Mucosa of rectum (tissue), 2 donors: ENCODE measurements around the gene SIK3.
A peak's percentile ranks its signal among the peaks of the same experiment; 100 is the strongest.

Source experiments
- H3K27ac ChIP-seq, 2 donors: one replicate each; pipeline ENCODE4 v1.7.0; 2013; ENCODE audit warnings: inconsistent platforms in 2 of 2, low read depth in 2 of 2, low read length in 2 of 2
- H3K27me3 ChIP-seq, 2 donors: one replicate each; pipeline ENCODE4 v1.7.0; 2013; ENCODE audit warnings: low read length in 2 of 2; ENCODE audit not compliant: control insufficient read depth in 2 of 2, insufficient read depth in 2 of 2
- H3K36me3 ChIP-seq, 2 donors: one replicate each; pipeline ENCODE4 v1.7.0; 2013; ENCODE audit warnings: low read length in 2 of 2; ENCODE audit not compliant: control insufficient read depth in 2 of 2, insufficient read depth in 2 of 2
- H3K4me1 ChIP-seq, 2 donors: one replicate each; pipeline ENCODE4 v1.7.0; 2013; ENCODE audit warnings: low read length in 2 of 2, mild to moderate bottlenecking in 1 of 2; ENCODE audit not compliant: control insufficient read depth in 2 of 2, insufficient read depth in 2 of 2
- H3K4me3 ChIP-seq, 2 donors: one replicate each; pipeline ENCODE4 v1.7.0; 2013; ENCODE audit warnings: low read length in 2 of 2
- H3K9ac ChIP-seq, 2 donors: one replicate each; pipeline ENCODE4 v1.7.0; 2013; ENCODE audit warnings: low read length in 2 of 2, low read depth in 1 of 2, mild to moderate bottlenecking in 1 of 2
- H3K9me3 ChIP-seq, 2 donors: one replicate each; pipeline ENCODE4 v1.7.0; 2013; ENCODE audit warnings: low read length in 2 of 2; ENCODE audit not compliant: control insufficient read depth in 2 of 2
- donor health status: healthy.
- donor health status: Normal muscosa, but diverticular disease.

The SIK3 gene

DNA sequence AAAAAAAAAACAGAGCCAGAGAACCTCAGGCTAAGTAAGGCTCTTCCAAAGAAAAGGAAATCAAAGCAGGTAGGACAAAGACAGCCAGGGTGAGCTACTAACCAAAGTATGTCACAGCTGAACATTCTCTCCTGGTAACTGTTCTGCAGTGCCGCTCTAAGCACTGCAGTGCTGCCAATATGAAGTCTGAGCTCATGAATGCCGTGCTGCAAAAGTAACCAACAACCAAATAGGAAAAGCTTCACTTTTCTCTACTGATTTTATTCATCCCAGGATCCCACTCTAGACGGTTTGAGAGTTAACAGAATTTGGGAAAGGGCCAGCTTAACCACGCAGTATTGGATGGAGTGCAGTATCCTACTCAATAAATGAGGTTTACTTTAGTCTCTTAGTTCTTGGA is 3.5 kb downstream of the SIK3 start:
- Histone ChIP-seq H3K9me3 (no peaks in the 10 kb centered on the region), H3K27ac (peak overlapping the region in 1 of 2 donors; percentile 12), H3K4me3 (no peak overlapping the region), H3K36me3 (no peaks in the 10 kb centered on the region), H3K9ac (peak overlapping the region; percentile 5 to 14), H3K4me1 (peaks cover 28 to 33% of the 10 kb centered on the region in 2 donors), H3K27me3 (no peaks in the 10 kb centered on the region)

DNA sequence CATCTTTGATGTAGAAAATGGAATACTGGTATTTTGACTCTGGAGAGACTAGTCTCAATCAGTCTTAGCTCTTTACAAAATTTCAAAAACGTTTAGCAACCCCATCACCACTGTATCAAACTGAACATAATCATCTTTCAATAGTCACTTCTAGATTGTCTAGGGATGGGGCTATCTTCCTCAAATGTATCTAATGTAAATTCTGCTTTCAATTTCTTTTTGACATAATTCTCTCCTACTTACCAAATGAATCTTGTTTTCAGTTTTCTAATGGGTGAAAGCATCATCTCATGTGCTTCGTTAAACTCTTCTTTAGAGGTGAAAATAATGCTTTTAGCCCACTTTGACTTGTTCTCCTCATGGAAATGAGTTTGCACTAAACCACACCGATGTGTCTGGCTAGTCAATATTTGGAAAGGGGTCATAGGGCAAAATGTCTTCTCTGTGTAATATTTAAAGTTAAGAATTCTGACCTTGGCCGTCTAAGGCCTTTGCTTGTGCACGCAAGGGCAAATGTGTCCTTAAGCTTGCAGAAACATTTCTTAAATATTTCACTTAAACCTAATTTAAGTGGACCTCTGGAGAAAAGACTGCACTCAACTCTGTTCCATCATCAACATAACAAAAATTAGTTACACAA is 5.2 kb downstream of the SIK3 start:
- H3K9me3 ChIP-seq, result no peaks in the 10 kb centered on the region
- H3K9ac ChIP-seq, result no peak overlapping the region
- H3K4me1 ChIP-seq, result peaks cover 21 to 29% of the 10 kb centered on the region in 2 donors
- H3K36me3 ChIP-seq, result no peaks in the 10 kb centered on the region
- no peak overlapping the region for H3K4me3 ChIP-seq
- no peak overlapping the region for H3K27ac ChIP-seq
- H3K27me3 ChIP-seq, result no peaks in the 10 kb centered on the region

DNA sequence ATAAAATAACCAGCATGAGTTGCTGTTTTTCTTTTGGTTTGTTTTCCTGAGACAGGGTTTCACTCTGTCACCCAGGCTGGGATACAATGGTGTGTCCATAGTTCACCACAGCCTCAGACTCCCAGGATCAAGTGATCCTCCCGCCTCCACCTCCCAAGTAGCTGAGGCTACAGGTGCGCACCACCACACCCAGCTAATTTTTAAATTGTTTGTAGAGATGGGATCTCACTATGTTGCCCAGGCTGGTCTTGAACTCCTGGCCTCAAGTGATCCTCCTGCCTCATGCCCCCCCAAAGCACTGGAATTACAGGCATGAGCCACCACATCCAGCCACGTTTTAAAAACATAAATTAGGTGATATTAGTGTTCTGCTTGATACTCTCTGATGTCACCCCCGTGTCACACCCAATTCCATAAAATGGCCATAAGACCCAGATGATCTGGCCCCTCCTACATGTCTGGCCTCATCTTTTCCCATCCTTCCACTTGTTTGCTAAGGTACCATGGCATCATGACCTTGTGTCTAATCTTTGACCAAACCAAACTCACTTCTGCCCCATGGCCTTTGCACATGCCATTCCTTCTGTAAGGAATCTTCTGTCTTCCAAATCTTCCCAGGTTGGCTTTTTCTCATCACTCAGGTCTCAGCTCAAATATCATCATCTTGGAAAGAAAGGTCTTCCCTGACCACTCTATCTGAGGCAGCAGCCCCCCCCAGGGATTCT is 6.3 kb downstream of the SIK3 start:
- Histone ChIP-seq H3K4me3 (no peak overlapping the region), H3K27ac (no peak overlapping the region), H3K27me3 (no peaks in the 10 kb centered on the region), H3K9me3 (no peaks in the 10 kb centered on the region), H3K36me3 (no peaks in the 10 kb centered on the region), H3K4me1 (peaks cover 17 to 25% of the 10 kb centered on the region in 2 donors), H3K9ac (no peak overlapping the region)

DNA sequence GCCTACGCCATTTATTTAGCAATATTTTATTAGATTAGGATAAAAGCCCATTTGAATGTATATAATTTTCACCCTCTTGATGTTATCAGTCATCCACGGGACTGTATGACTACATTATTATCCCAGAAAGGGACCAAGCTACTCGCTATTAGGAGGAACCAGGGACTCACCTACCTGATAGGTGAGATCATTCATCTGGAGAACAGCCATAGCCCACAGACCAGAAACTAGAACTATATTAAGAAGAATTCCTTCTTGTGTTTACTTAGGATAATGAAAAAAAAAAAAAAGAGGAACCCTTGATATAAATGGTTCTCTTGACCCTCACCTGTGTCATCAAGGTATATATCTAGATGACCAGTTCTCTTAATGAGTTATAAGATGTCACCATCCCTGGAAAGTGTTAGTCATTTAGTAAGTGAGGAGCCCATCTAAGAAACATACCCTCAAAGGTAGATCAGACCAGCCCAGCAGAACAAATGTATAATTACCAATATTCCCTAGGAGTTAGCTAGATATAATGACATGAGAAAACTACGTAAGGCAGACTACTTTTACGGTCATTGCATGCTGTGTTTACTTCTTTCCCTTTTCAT is 8.0 kb downstream of the SIK3 start:
- Histone ChIP-seq H3K9me3 (no peaks in the 10 kb centered on the region), H3K27ac (no peak overlapping the region), H3K4me1 (peaks cover under 1 to 8% of the 10 kb centered on the region in 2 donors), H3K9ac (no peak overlapping the region), H3K4me3 (no peak overlapping the region), H3K36me3 (no peaks in the 10 kb centered on the region), H3K27me3 (no peaks in the 10 kb centered on the region)

DNA sequence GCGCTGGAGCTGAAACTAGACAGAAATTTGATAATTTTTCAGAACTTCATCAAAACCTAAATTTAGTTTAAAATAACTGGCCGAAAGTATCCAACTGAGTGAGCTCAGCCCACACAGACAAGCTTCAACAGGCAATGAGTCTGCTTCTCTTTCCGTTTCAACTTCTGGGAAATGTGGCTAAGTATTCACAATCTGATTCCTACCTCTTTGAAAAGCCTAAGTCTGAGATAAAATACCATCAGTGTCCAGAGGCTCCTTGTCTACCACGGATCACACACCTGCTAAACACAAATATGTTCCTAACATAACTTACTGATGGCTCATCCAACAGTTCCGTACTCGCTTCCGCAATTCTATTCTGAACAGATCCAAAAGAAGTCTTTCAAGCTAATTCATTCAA is 8.5 kb downstream of the SIK3 start:
- Histone ChIP-seq H3K9ac (no peak overlapping the region), H3K4me1 (peaks cover 0 to 4% of the 10 kb centered on the region in 2 donors), H3K27me3 (no peaks in the 10 kb centered on the region), H3K4me3 (no peak overlapping the region), H3K9me3 (no peaks in the 10 kb centered on the region), H3K27ac (no peak overlapping the region), H3K36me3 (peaks cover 0 to 2% of the 10 kb centered on the region in 2 donors)

DNA sequence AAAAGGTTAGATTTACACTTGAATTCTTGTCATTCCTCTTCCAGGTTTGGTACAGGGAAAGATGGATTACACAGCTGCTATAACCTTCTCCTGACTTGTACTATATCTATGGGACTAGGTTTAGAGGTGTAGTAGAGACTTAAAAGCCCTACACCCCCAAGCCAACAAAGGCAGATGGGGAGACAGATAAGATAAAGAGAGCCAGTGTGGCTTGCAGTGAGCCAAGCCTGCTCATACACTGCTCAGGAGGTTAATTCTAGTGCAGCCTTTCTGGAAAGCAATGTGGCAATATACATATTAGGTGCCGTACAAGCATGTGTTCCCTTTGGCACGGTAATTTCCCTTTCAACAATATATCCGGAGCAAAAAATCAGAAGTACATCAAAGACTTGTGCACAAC is 10.8 kb downstream of the SIK3 start:
- no peak overlapping the region for H3K9ac ChIP-seq
- H3K4me3 ChIP-seq, result no peak overlapping the region
- H3K36me3 ChIP-seq, result peaks cover 0 to 2% of the 10 kb centered on the region in 2 donors
- no peaks in the 10 kb centered on the region for H3K4me1 ChIP-seq
- no peaks in the 10 kb centered on the region for H3K9me3 ChIP-seq
- H3K27me3 ChIP-seq, result no peaks in the 10 kb centered on the region
- no peak overlapping the region for H3K27ac ChIP-seq

DNA sequence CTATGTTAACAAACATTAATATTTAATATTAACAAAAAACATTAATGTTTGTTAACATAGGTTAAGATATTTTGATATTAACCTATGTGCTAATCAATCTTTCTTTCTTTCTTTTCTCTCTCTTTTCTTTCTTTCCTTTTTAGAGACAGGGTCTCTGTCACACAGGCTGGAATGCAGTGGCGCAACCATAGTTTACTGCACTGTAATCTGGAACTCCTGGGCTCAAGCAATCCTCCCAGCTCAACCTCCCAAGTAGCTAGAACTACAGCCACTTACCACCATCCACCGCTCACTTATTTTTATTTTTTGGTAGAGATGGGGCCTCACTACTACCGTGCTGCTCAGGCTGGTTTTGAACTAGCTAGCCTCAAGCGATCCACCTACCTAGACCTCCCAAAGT is 13.2 kb downstream of the SIK3 start:
- no peak overlapping the region for H3K9ac ChIP-seq
- H3K27me3 ChIP-seq, result no peaks in the 10 kb centered on the region
- H3K9me3 ChIP-seq, result no peaks in the 10 kb centered on the region
- peaks cover 0 to 2% of the 10 kb centered on the region in 2 donors for H3K36me3 ChIP-seq
- no peak overlapping the region for H3K4me3 ChIP-seq
- no peak overlapping the region for H3K27ac ChIP-seq
- no peaks in the 10 kb centered on the region for H3K4me1 ChIP-seq

DNA sequence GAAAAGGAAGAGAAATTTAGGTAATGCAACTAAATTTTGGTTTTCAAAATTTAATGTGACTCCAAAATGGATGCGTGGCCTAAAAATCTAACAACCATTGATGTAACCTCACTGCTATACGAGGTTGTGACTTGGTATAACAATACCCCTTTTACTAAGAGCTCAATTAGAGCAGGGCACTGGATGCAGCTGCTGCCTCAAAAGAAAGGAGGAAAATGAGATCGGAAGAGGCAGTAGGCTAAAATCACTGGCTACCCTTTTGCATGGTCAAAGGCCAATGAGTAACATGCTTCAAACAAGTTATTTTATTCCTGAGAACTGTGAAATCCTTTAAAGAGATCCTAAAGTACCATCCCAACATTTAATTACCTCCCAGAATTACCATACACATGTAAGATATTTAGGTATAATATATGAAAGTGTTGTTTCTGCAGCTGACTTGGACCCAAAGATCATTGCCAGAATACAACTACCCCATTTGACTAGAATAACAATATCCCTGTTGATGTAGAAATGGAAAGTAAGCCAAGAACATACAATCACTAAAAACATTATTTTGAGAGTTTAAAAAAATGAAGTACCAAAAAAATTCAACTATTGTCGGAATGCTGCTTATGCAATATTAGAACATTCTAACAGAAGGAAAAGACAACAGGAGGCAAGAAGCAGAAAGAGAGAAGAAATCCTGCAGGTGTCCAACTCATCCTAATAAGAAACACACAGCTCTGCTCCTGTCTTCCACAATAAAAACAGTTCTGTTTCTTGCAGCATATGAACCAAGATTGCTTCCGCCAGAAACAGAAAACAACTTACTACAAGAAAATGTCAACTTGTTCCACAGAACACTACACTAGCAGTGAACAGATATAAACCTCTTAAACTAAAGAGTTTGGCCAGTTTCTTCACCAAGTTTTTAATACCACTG is 15.0 kb downstream of the SIK3 start:
- Histone ChIP-seq H3K27me3 (no peaks in the 10 kb centered on the region), H3K9ac (no peak overlapping the region), H3K9me3 (no peaks in the 10 kb centered on the region), H3K4me3 (no peak overlapping the region), H3K4me1 (no peaks in the 10 kb centered on the region), H3K27ac (no peak overlapping the region), H3K36me3 (peaks cover 0 to 2% of the 10 kb centered on the region in 2 donors)

DNA sequence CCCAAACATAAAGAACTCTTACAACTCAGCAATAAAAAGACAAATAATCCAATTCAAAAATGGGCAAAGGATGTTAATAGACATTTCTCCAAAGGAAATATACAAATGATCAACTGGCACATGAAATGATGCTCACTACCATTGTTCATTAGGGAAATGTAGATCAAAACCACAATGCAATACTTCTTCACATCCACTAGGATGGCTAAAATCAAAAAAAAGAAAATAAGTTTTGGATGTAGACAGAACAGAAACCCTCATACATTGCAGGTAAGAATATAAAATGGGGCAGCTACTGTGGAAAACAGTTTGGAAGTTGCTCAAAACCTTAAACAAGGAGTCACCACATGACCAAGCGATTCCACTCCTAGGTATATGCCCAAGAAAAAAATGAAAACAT is 16.3 kb downstream of the SIK3 start:
- Histone ChIP-seq H3K27ac (no peak overlapping the region), H3K36me3 (peaks cover 0 to 2% of the 10 kb centered on the region in 2 donors), H3K9me3 (no peaks in the 10 kb centered on the region), H3K4me3 (no peak overlapping the region), H3K4me1 (peaks cover 5% of the 10 kb centered on the region in 2 donors), H3K9ac (no peak overlapping the region), H3K27me3 (no peaks in the 10 kb centered on the region)
